Measurements from ENCODE around the gene LRRC49. TPM values are rescaled to one million over a fixed set of nuclear protein-coding genes. Genes with fewer than 3 reads are reported as not detected.
A peak's percentile ranks its signal among the peaks of the same experiment; 100 is the strongest.

The LRRC49 gene, protein sequence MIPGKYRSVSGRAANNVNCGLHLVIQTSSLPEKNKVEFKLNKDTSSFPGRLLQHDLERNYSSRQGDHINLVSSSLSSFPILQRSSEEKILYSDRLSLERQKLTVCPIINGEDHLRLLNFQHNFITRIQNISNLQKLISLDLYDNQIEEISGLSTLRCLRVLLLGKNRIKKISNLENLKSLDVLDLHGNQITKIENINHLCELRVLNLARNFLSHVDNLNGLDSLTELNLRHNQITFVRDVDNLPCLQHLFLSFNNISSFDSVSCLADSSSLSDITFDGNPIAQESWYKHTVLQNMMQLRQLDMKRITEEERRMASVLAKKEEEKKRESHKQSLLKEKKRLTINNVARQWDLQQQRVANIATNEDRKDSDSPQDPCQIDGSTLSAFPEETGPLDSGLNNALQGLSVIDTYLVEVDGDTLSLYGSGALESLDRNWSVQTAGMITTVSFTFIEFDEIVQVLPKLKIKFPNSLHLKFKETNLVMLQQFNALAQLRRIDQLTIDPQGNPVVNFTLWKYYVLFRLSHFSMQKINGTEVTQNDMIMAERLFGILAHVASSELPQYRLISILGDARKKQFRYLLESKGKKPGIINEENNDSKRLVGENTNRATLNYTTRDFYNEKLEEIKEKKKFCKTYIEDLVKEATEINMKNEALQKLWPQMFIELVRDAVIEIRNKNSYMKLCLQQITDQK
- polyA plus RNA-seq (2012; ENCODE audit: insufficient read depth, insufficient read length, low read depth): 14.2 TPM

DNA sequence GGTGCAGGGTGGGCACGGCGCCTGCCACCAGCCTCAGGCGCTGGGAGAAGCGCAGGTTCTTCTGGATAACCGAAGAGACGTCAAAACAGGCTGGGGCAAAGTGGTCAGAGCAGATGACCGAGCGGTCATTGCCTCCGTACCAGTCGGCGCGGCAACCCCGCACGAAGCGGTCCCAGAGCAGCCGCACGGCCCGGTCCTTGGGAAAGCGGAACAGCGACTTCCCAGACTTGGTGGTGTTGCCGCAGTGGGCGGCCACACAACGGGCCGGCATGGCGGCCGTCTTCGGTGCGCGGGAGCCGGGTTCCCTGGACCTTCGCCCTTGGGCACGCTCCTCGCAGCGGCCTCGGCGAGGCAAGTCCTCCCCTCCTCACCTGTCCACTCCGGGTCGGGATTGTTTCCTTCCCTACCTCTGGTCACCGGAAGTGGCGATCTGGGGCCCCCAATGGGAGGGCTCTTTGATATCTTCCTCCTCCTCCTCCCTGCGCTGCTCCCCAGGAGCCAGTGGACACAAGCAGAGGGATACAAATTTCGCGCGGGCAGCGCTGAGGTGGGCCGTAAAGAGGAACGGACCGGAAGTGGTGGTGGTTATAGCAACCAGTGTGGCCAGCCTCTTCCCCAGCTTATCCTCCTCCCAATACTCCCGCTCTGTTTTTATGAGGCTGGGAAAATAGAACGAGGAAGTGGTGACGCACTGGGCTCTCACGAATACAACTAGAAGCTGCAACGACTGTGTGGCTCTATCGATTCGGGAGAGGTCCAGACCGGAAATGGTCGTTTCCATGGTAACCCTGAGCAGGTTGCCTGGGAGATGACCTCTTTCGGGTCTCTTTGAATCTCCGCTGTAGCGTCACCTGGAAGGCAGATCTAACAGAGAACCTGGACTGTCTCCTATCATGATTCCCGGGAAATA is at the start of gene LRRC49, which contains the start of gene THAP10:
Gene LRRC49 (plus strand): TSS at position 825 of the 910 bp plus-strand sequence. CDS start 69 bp downstream, at position 894.
Gene THAP10 (minus strand): TSS at position 432 of the 910 bp plus-strand sequence. CDS start 161 bp downstream, at position 271.
- Histone ChIP-seq H3K4me1 (0 out of 2 replicates have a peak, but pooled peaks cover 9% of the 10 kb centered on the region), H3K27me3 (no peaks in the 10 kb centered on the region), H3K9me3 (no peaks in the 10 kb centered on the region), H3K4me3 (ENCODE audit: low read depth, low read length) (peak within 1 kb of the TSS; percentile 92), H3K36me3 (no peaks in the 10 kb centered on the region; the same call in 1 of the 2 replicates)
- DNase-seq: peak; percentile 91
- no peak for TF ChIP-seq CTCF (IDR thresholded peaks at IDR 0.05; ENCODE audit: low read depth, low read length)

- H3K27me3 ChIP-seq: no peaks in the 10 kb centered on the region
Measured at GRCh38 chr15:70845602-70846360, 46.8 kb upstream of the LRRC49 start.

DNA sequence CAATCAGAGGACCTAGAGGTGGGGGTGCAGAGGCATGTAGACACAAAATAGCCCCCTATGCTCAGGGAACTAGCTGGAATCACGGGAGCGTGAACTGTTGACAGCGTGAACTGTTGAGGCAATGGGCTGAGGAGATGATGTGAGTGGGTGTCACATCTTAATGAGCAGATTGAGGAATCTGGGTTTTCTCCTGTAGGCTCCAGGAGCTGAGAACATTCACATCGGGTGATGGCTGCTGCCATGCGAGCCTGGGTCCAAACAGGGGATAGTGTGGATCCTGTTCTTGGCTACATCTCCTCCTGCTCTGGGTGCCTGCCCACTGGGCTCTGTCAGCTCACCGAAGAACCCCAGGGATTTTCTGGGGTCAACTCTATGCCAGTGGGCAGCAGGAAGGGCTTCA is 40.7 kb upstream of the LRRC49 start:
- H3K4me1 ChIP-seq: peaks cover 5% of the 10 kb centered on the region; the same call in 1 of the 2 replicates
- H3K4me3 ChIP-seq (ENCODE audit: low read depth, low read length): no peak overlapping the region
- H3K9me3 ChIP-seq: no peaks in the 10 kb centered on the region
- no peaks in the 10 kb centered on the region for H3K36me3 ChIP-seq
- no peaks in the 10 kb centered on the region for H3K27me3 ChIP-seq
- DNase-seq: no peak
- TF ChIP-seq CTCF (IDR thresholded peaks at IDR 0.05; ENCODE audit: low read depth, low read length): no peak

More at GRCh38 chr15:70845602-70846360, 46.8 kb upstream of the LRRC49 start:
- TF ChIP-seq CTCF (IDR thresholded peaks at IDR 0.05; ENCODE audit: low read depth, low read length): no peak
- no peak for DNase-seq
- H3K36me3 ChIP-seq: no peaks in the 10 kb centered on the region
- H3K4me1 ChIP-seq: no peaks in the 10 kb centered on the region
- no peak overlapping the region for H3K4me3 ChIP-seq (ENCODE audit: low read depth, low read length)
- H3K9me3 ChIP-seq: no peaks in the 10 kb centered on the region

- no peaks in the 10 kb centered on the region for H3K36me3 ChIP-seq
- peak overlapping the region; percentile 61 for H3K4me3 ChIP-seq (ENCODE audit: low read depth, low read length)
- H3K4me1 ChIP-seq: peaks cover 5% of the 10 kb centered on the region; the same call in 1 of the 2 replicates
- H3K9me3 ChIP-seq: no peaks in the 10 kb centered on the region
- TF ChIP-seq CTCF (IDR thresholded peaks at IDR 0.05; ENCODE audit: low read depth, low read length): no peak
- no peaks in the 10 kb centered on the region for H3K27me3 ChIP-seq
- DNase-seq: no peak
Measured at GRCh38 chr15:70852501-70853317, 39.9 kb upstream of the LRRC49 start.
